HG02678 (cell line): Measurements from ENCODE around the gene SDK1.

Source experiments
- ATAC-seq: cut with Tn5 transposase; IDR thresholded peaks from one replicate; pipeline ENCODE4 v1.9.1; 2021; ENCODE audit warnings: mild to moderate bottlenecking, moderate library complexity; ENCODE audit not compliant: unreplicated experiment

Gene SDK1

GRCh38 chr7:3453398-3453797 lies 152.3 kb downstream of the SDK1 start:
- no peak for ATAC-seq

DNA sequence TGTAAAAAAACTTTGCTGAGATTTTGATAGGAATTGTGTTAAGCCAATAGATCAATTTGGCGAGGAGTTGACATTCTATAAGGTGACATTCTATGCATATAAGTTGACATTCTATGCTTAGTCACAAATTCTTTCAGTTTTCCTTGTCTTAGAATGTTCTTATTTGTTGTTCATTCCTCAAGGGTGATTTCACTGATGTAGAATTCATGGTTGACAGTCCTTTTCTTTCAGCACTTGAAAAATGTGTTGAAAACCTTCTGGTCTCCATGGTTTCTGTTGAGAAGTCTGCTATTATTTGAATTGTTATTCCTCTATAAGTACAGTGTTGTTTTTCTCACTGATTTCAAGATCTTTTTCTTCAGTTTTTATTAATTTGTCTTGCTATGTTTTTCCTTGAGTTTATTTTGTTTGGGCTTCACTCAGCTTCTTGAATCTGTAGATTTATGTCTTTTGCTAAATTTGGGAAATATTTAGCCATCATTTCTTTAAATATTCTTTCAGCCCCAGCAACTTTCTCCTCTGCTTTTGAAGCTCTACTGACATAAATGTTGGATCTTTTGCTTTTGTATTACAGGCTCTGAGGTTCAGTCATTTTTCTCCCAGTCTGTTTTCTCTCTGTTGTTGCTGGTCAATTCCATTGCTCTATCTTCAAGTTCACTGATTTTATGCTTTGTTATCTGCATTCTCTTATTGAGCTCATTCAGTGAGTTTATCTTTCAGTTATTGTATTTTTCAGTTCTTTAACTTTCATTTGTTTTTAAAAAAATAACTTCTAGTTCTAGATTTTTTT lies 154.9 kb downstream of the SDK1 start:
- ATAC-seq, result no peak

DNA sequence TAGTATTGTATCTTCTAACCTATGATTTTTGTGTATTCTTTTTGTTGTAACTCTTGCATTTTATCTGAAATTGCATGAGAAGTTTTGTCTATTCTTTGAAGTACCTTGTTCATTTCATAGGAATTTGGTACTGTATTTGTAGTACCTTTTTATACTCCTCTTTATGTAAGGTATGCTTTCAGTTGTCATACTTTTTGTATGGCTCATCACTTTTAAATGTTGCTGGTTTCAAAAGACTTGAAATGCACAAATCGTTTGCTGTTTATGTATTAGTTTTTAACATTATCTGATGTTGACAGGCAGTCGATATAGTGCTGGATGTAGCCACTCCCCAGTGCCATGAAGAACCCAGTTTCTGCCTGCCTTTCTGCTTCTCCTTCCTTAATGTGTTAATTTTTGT lies 158.1 kb downstream of the SDK1 start:
- ATAC-seq, result no peak

GRCh38 chr7:3461923-3462322 lies 160.9 kb downstream of the SDK1 start:
- no peak for ATAC-seq

DNA sequence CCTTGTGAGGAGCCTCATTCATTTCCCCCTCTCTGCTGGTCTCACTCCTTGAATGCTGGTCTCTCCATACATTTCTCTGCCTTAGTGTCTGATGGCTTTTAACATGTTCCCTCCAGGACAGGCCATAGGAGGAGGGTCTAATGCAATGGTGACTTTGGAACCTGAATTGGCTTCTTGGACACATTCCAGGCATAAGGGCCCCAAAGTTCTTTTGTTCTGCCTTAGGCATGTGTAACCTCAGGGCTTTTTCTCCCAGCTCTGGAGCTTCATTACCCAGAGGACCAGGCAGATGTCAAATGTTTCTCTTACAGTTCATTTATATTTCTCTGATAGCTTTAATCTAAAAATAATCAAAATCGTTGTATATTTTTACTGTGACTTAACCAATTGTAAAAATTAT lies 162.6 kb downstream of the SDK1 start:
- ATAC-seq, result no peak

DNA sequence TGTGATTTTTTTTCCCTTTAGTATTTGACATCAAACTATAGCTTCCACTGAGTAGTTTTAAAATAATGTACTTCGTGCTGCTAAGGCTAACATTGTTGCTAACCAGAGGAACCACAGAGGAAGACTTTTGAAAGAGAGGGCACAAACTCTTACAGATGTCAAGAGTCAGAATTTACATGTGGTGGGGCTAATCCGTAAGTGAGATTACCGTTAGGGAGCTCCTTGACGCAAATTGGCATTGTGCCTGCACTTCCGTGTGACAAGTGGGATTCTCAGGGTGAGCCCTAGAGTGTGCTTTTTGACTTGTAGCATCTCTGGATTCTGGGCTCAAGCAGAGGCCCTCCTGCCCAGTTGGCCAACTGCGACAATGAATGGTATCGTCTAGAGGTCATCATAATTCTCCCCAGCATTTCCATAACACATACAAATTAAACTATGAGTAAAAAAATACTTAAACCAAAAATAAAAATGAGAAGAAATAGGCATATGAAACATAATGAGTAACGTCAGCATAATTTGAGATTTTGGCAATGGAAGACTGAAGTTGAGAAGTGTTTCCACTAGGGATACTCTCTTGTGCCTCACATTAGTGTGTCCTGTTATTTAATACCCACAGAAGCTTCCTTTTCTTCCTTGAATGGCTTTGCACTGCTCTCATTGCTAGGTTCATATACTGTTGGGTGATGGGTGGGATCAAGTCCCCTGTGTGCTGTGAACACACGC lies 164.0 kb downstream of the SDK1 start:
- ATAC-seq, result no peak

- ATAC-seq, result no peak
Observed at GRCh38 chr7:3466261-3466660, 165.2 kb downstream of the SDK1 start.

DNA sequence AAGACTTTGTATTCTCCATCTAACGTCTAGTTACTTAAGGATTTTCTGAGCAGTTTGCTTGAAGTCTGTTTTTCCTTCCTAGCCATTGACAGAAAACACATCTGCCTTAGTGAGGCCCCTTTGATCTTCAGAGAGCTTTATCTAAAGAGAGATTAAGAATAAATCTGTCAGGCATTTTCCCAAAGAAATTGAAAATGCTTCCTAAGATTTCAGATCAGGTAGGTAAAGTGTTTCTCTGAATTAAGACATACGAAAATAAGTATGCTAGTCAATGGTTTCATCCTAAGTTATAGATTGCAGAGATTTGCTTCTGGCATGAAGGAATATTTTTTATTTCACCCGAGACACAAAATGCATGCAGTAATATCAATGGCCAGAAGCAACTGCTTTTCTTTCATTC lies 168.6 kb downstream of the SDK1 start:
- ATAC-seq, result no peak

DNA sequence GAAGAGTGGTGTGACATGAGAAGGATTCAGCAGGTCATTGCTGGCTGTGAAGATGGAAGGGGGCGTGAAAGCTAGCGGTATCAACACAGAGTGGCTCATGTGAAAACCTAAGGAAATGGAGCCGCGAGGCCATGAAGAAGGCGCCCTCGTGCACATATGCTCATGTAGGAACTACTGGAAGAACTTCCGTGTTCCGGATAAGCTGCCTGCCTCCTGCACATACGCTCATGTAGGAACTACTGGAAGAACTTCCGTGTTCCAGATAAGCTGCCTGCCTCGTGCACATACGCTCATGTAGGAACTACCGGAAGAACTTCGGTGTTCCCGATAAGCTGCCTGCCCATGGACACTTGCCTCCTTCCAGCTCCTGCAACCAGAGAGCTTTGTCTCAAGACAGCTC lies 179.1 kb downstream of the SDK1 start:
- no peak for ATAC-seq

DNA sequence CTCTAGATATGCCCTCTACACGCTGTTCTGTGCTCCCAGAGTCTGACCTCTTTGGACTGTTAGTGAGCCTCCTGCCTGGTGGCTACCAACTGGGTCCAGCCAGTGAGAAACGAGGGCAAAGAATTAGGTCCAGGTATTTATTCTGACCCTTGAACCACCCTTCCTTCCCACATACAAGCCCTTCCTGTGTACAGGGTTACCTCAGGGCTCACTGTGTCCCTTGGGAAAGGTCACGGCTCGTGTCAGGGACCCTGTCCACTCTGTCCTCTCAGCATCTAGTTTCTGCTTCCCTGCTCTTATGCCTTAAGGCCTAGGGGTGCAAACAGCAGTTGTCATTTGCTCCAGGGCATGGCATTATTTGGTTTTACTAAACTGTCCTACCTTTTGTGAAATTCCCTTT lies 180.4 kb downstream of the SDK1 start:
- no peak for ATAC-seq

GRCh38 chr7:3482147-3482921 lies 181.3 kb downstream of the SDK1 start:
- no peak for ATAC-seq

- ATAC-seq, result no peak
Observed at GRCh38 chr7:3486841-3487240, 185.8 kb downstream of the SDK1 start.

GRCh38 chr7:3488829-3489228 lies 187.8 kb downstream of the SDK1 start:
- ATAC-seq, result no peak

GRCh38 chr7:3493499-3493898 lies 192.4 kb downstream of the SDK1 start:
- ATAC-seq, result no peak

DNA sequence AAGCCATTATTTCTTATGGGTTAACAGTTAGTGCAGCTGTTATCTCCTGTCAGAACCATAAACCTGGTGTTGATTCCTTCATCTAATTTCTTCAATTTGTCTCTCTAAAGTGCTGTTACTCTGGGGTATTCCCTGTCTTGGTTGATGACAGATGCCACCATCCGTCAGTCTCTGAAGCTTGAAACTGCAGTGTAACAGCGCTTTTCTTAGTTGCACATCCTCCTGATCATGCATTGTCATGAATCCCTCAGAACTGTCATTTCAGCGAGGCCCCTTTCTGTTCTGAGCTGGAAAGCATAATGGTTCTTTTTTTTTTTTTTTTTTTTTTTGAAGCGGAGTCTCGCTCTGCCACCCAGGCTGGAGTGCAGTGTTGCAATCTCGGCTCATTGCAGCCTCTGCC lies 193.9 kb downstream of the SDK1 start:
- ATAC-seq, result no peak

GRCh38 chr7:3495530-3495929 lies 194.5 kb downstream of the SDK1 start:
- ATAC-seq, result no peak

DNA sequence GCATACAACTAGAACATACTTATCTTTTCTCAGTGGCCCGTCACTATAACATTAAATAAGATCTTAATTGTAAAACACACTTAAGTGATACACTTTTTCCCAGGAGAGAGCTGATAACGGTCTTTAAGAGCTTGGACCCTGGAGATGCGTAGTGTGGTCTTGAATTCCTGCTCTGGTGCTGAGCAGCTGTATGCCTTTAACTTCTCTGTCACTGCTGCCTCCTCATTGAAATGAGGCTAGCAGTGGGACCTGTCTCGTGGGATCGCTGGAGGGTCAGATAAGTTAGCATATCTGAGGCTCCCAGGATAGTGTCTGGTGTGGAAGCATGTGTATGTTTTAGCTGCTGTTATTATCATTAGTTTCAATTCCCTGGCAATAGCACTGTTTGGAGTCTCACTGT lies 194.9 kb downstream of the SDK1 start:
- ATAC-seq, result no peak

DNA sequence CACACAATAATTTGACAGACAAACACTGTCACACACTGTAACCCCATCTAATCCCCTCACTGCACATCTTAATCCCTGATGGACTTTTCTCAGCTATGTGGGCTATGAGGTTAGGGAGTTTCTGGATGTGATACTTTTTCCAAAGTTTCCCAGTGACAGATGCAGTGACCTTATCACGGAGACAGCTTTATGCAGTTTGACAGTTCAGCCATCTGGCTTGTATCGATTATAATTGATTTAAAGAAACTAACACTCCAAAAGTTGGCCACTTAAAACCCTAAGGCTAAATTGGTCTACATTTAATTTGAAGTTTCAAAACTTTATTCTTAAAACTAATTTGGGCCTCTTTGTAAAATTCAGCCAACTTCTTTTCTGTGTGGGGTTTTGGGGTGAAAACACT lies 196.7 kb downstream of the SDK1 start:
- no peak for ATAC-seq

- no peak for ATAC-seq
Observed at GRCh38 chr7:3501671-3502070, 200.6 kb downstream of the SDK1 start.

- no peak for ATAC-seq
Observed at GRCh38 chr7:3504384-3504783, 203.3 kb downstream of the SDK1 start.

- no peak for ATAC-seq
Observed at GRCh38 chr7:3510101-3511020, 209.3 kb downstream of the SDK1 start.
